SH-SY5Y (cell line): ENCODE results near the gene C6orf163.

Experiments used
- GATA2 ChIP-seq: IDR thresholded peaks from 2 replicates; pipeline ENCODE4 v1.6.1; 2011; ENCODE audit warnings: mild to moderate bottlenecking, low read depth, low read length
- GATA3 ChIP-seq: IDR thresholded peaks from 2 replicates; pipeline ENCODE4 v1.6.1; 2011; ENCODE audit warnings: low read depth, mild to moderate bottlenecking, low read length, moderate library complexity

DNA sequence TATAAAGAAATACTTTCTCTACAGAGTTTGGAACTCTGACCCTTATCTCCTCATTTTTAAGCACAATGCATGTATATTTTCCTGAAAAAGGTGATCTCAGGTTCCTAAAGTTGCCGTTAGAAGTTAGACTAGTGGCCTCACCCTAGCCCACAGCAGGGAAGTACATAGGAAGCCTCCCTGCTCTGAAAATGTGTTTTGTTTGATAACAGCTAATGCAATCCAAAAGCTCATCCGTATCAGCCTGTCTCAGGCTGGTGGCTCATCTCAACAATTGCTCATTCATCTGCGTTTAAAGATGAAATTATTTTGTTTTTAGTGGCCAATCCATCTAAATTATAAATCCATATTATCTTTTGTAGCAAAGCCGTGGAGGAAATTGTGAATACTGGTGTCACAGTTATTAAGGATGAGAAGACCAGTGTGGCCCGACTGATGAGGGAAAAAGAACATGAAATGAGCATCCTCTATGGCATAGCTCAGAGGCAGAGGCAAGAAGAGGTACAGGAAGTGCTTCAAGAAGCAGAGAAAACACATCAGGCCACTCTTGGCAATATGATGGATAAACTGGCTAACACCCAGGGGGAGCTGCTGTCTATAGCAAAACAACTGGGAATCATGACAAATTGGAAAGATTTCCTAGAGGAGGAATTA lies 20.1 kb downstream of the C6orf163 start:
- TF ChIP-seq GATA2 (no peak), GATA3 (no peak)
